ENCODE results near the gene TRIP10. TPM values are rescaled to one million over a fixed set of nuclear protein-coding genes. Genes with fewer than 3 reads are reported as not detected.

Gene TRIP10
- polyA plus RNA-seq (34.8 to 43.8 TPM (median 36.2 TPM) in 3 replicates), polyA minus RNA-seq (18.9 to 22.5 TPM (median 19.9 TPM) in 3 replicates)
- 345 TPM for polyA plus RNA-seq (2011; ENCODE audit: low read depth)
- 25.0 and 39.1 TPM in 2 replicates for polyA plus RNA-seq (2011; cell fraction: cytosol; rRNA removed)
- 69.1 and 80.5 TPM in 2 replicates for polyA plus RNA-seq (2011; cell fraction: nucleus; rRNA removed)
- 54.1 and 65.1 TPM in 2 replicates for polyA plus RNA-seq (2012; ENCODE audit: low replicate concordance)
- polyA minus RNA-seq (2011; cell fraction: cytosol; rRNA and poly(A)+ RNA removed), result 22.1 TPM
- polyA minus RNA-seq (2011; cell fraction: nucleus; rRNA and poly(A)+ RNA removed), result 13.6 and 20.2 TPM in 2 replicates

- H3K9ac ChIP-seq (ENCODE audit: control insufficient read depth, extremely low read depth, insufficient read depth, low read length), result peak within 1 kb of the TSS; percentile 87
- peaks cover 9 to 13% of the 10 kb centered on the region in 2 experiments for H3K36me3 ChIP-seq (ENCODE audit: control insufficient read depth in 2 of 2, extremely low read depth in 1 of 2, insufficient read depth in 2 of 2, low read length in 2 of 2)
- H3K27me3 ChIP-seq (ENCODE audit: control insufficient read depth, extremely low read depth, insufficient read depth, low read length), result no peaks in the 10 kb centered on the region
- H3K4me2 ChIP-seq (ENCODE audit: control insufficient read depth, extremely low read depth, insufficient read depth, low read depth, low read length), result peak within 1 kb of the TSS; percentile 89
- H3K27ac ChIP-seq (ENCODE audit: control insufficient read depth, insufficient read depth, low read length), result peak within 1 kb of the TSS; percentile 86
- peaks cover 31% of the 10 kb centered on the region for H3K79me2 ChIP-seq (ENCODE audit: control insufficient read depth, insufficient read depth, low read length)
- H3K9me1 ChIP-seq (ENCODE audit: control insufficient read depth, extremely low read depth, insufficient read depth, low read length), result no peaks in the 10 kb centered on the region
- TF ChIP-seq EZH2 (IDR thresholded peaks at IDR 0.05; ENCODE audit: low read length) (no peak), CTCF (optimal IDR thresholded peaks at IDR 0.05 in 1 of 3, IDR thresholded peaks at IDR 0.05 in 1 of 3, conservative IDR thresholded peaks at IDR 0.05 in 1 of 3; ENCODE audit: extremely low read depth in 1 of 3, insufficient read depth in 2 of 3, low read length in 3 of 3) (no peak)
- peaks cover 38% of the 10 kb centered on the region for H3K4me1 ChIP-seq (ENCODE audit: control insufficient read depth, extremely low read depth, insufficient read depth, low read length)
- peak within 1 kb of the TSS; percentile 81 for H2AFZ ChIP-seq (ENCODE audit: control insufficient read depth, low read length)
- FAIRE-seq (no peak), DNase-seq (ENCODE audit: low read depth, low spot score) (no peak)
- dilution Hi-C loops (cut with MboI; ENCODE audit: extremely low pct_ligation_motif_present, low sequenced_read_pairs), result no loop called here
- H3K9me3 ChIP-seq (ENCODE audit: control insufficient read depth, low read depth, low read length), result no peaks in the 10 kb centered on the region
- H4K20me1 ChIP-seq (ENCODE audit: control insufficient read depth, extremely low read depth, insufficient read depth, low read length), result no peaks in the 10 kb centered on the region
- H3K4me3 ChIP-seq (ENCODE audit: control insufficient read depth in 2 of 3, extremely low read depth in 1 of 3, insufficient read depth in 2 of 3, low read depth in 1 of 3, low read length in 3 of 3), result peak within 1 kb of the TSS; percentile 67 to 81 (median 70)
Measured at GRCh38 chr19:6739390-6739882, at the start of gene TRIP10. TSS of gene TRIP10 (plus strand) at chr19:6739680. CDS start at chr19:6739762, 82 bp downstream.

GRCh38 chr19:6690160-6690885 lies 49.2 kb upstream of the TRIP10 start:
- no peaks in the 10 kb centered on the region for H3K4me1 ChIP-seq (ENCODE audit: control insufficient read depth, extremely low read depth, insufficient read depth, low read length)
- H3K9me1 ChIP-seq (ENCODE audit: control insufficient read depth, extremely low read depth, insufficient read depth, low read length), result no peaks in the 10 kb centered on the region
- DNase-seq (ENCODE audit: low read depth, low spot score) (no peak), FAIRE-seq (no peak)
- H3K27ac ChIP-seq (ENCODE audit: control insufficient read depth, insufficient read depth, low read length), result no peak overlapping the region
- TF ChIP-seq EZH2 (IDR thresholded peaks at IDR 0.05; ENCODE audit: low read length) (no peak), CTCF (optimal IDR thresholded peaks at IDR 0.05 in 1 of 3, IDR thresholded peaks at IDR 0.05 in 1 of 3, conservative IDR thresholded peaks at IDR 0.05 in 1 of 3; ENCODE audit: extremely low read depth in 1 of 3, insufficient read depth in 2 of 3, low read length in 3 of 3) (no peak)
- no peaks in the 10 kb centered on the region for H3K79me2 ChIP-seq (ENCODE audit: control insufficient read depth, insufficient read depth, low read length)
- dilution Hi-C loops (cut with MboI; ENCODE audit: extremely low pct_ligation_motif_present, low sequenced_read_pairs), result no loop called here
- H3K4me3 ChIP-seq (ENCODE audit: control insufficient read depth in 2 of 3, extremely low read depth in 1 of 3, insufficient read depth in 2 of 3, low read depth in 1 of 3, low read length in 3 of 3), result no peak overlapping the region
- no peaks in the 10 kb centered on the region for H3K36me3 ChIP-seq (ENCODE audit: control insufficient read depth in 2 of 2, extremely low read depth in 1 of 2, insufficient read depth in 2 of 2, low read length in 2 of 2)
- no peak overlapping the region for H3K9ac ChIP-seq (ENCODE audit: control insufficient read depth, extremely low read depth, insufficient read depth, low read length)
- H3K9me3 ChIP-seq (ENCODE audit: control insufficient read depth, low read depth, low read length), result no peaks in the 10 kb centered on the region
- no peaks in the 10 kb centered on the region for H3K27me3 ChIP-seq (ENCODE audit: control insufficient read depth, extremely low read depth, insufficient read depth, low read length)
- no peaks in the 10 kb centered on the region for H4K20me1 ChIP-seq (ENCODE audit: control insufficient read depth, extremely low read depth, insufficient read depth, low read length)
- no peak overlapping the region for H3K4me2 ChIP-seq (ENCODE audit: control insufficient read depth, extremely low read depth, insufficient read depth, low read depth, low read length)
- no peak overlapping the region for H2AFZ ChIP-seq (ENCODE audit: control insufficient read depth, low read length)
